ENCODE measurements around the gene SUGCT.

SUGCT gene

DNA sequence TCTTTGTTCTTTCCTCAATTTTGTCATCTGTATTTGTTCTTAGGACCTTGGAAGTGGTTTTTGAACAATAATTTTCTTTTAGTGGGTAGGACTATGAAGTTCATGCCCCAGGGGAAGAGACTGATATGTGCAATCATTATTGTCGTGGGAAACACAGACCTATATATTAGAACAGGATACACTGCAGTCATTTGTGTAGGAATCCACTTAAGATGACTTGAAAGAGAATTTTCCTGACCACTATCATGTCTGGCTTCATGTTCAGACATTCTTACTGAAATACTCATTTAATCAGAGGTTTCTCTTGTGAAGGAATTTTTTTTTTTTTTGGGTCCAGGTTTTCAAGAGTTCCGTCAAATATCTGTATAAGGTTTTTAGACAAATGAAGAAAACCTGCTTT is 163.6 kb downstream of the SUGCT start:
- no peak overlapping the region for H3K4me3 ChIP-seq (replicated peaks; ENCODE audit: insufficient read depth, low read length)
- no peak for DNase-seq (ENCODE audit: low read depth in 1 of 2, low spot score in 1 of 2)

DNA sequence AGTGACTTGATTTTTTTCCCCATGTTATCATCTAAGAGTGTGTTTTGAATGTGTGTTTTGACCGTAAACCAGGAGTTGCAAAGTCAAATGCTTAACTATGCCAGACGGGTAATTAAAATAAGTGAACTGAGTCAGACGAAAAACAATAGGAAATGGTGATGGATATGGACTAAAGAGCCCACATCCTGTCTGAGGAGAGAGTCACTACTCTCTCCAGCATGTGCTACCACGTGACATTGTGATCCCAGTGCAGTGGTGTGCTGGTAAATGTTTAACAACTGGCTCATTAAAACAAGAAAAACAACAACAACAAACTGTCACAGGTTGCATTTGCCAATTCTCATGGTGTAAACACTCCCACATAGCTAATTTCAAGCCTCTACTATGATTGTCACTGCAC is 164.3 kb downstream of the SUGCT start:
- no peaks in the 10 kb centered on the region for H3K27me3 ChIP-seq (ENCODE audit: insufficient read depth, poor library complexity, severe bottlenecking)
- TF ChIP-seq SPI1 (IDR thresholded peaks at IDR 0.05; ENCODE audit: borderline replicate concordance, low read depth) (no peak), POLR2AphosphoS5 (IDR thresholded peaks at IDR 0.05; ENCODE audit: low read depth) (no peak), GABPA (IDR thresholded peaks at IDR 0.05; ENCODE audit: low read depth) (no peak)
- TF ChIP-seq, protein P1, sequence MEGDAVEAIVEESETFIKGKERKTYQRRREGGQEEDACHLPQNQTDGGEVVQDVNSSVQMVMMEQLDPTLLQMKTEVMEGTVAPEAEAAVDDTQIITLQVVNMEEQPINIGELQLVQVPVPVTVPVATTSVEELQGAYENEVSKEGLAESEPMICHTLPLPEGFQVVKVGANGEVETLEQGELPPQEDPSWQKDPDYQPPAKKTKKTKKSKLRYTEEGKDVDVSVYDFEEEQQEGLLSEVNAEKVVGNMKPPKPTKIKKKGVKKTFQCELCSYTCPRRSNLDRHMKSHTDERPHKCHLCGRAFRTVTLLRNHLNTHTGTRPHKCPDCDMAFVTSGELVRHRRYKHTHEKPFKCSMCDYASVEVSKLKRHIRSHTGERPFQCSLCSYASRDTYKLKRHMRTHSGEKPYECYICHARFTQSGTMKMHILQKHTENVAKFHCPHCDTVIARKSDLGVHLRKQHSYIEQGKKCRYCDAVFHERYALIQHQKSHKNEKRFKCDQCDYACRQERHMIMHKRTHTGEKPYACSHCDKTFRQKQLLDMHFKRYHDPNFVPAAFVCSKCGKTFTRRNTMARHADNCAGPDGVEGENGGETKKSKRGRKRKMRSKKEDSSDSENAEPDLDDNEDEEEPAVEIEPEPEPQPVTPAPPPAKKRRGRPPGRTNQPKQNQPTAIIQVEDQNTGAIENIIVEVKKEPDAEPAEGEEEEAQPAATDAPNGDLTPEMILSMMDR (IDR thresholded peaks at IDR 0.05; ENCODE audit: insufficient read depth, low read length): no peak
- TF ChIP-seq, protein P2, sequence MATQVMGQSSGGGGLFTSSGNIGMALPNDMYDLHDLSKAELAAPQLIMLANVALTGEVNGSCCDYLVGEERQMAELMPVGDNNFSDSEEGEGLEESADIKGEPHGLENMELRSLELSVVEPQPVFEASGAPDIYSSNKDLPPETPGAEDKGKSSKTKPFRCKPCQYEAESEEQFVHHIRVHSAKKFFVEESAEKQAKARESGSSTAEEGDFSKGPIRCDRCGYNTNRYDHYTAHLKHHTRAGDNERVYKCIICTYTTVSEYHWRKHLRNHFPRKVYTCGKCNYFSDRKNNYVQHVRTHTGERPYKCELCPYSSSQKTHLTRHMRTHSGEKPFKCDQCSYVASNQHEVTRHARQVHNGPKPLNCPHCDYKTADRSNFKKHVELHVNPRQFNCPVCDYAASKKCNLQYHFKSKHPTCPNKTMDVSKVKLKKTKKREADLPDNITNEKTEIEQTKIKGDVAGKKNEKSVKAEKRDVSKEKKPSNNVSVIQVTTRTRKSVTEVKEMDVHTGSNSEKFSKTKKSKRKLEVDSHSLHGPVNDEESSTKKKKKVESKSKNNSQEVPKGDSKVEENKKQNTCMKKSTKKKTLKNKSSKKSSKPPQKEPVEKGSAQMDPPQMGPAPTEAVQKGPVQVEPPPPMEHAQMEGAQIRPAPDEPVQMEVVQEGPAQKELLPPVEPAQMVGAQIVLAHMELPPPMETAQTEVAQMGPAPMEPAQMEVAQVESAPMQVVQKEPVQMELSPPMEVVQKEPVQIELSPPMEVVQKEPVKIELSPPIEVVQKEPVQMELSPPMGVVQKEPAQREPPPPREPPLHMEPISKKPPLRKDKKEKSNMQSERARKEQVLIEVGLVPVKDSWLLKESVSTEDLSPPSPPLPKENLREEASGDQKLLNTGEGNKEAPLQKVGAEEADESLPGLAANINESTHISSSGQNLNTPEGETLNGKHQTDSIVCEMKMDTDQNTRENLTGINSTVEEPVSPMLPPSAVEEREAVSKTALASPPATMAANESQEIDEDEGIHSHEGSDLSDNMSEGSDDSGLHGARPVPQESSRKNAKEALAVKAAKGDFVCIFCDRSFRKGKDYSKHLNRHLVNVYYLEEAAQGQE (IDR thresholded peaks at IDR 0.05; ENCODE audit: insufficient replicate concordance, low read depth): no peak

More for the DNA sequence above, 163.6 kb downstream of the SUGCT start:
- H3K27ac ChIP-seq (replicated peaks): no peak overlapping the region
- H3K27me3 ChIP-seq (ENCODE audit: insufficient read depth, poor library complexity, severe bottlenecking): no peaks in the 10 kb centered on the region
- TF ChIP-seq POLR2AphosphoS5 (IDR thresholded peaks at IDR 0.05; ENCODE audit: low read depth) (no peak), SPI1 (IDR thresholded peaks at IDR 0.05; ENCODE audit: borderline replicate concordance, low read depth) (no peak), GABPA (IDR thresholded peaks at IDR 0.05; ENCODE audit: low read depth) (no peak)
- TF ChIP-seq, protein P1 (IDR thresholded peaks at IDR 0.05; ENCODE audit: insufficient read depth, low read length): no peak
- TF ChIP-seq, protein P2 (IDR thresholded peaks at IDR 0.05; ENCODE audit: insufficient replicate concordance, low read depth): no peak

DNA sequence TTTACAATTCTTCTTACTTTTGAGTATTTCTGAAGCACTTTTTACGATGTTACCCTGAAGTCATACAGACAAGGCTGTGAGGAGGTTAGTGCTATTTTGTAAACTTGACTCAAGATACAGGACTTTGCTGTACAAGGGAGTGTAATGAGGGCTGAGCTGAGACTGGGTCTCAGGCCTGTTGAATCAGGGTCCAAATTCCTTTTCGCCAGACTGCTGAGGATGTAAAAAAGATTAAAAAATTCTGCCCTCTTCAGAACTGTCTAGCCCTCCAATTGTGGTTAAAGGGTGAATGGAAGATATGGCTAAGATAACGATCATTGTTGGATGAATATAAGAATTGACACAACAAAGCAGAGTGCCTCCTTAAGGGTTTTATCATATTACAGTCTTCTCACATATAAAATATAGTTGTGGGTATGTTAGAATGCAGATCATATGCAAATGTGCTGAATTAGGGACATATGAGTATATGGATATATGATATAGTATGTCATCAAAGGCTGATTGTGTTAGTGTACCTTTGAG is 165.4 kb downstream of the SUGCT start:
- no peaks in the 10 kb centered on the region for H3K27me3 ChIP-seq (ENCODE audit: insufficient read depth, poor library complexity, severe bottlenecking)
- no peak overlapping the region for H3K27ac ChIP-seq (replicated peaks)
- H3K4me3 ChIP-seq (replicated peaks; ENCODE audit: insufficient read depth, low read length): no peak overlapping the region
- TF ChIP-seq, protein P1 (IDR thresholded peaks at IDR 0.05; ENCODE audit: insufficient read depth, low read length): no peak
- TF ChIP-seq GABPA (IDR thresholded peaks at IDR 0.05; ENCODE audit: low read depth): no peak
- TF ChIP-seq, protein P2 (IDR thresholded peaks at IDR 0.05; ENCODE audit: insufficient replicate concordance, low read depth): no peak
- TF ChIP-seq POLR2AphosphoS5 (IDR thresholded peaks at IDR 0.05; ENCODE audit: low read depth): no peak
- no peak for TF ChIP-seq SPI1 (IDR thresholded peaks at IDR 0.05; ENCODE audit: borderline replicate concordance, low read depth)
- DNase-seq (ENCODE audit: low read depth in 1 of 2, low spot score in 1 of 2): no peak

More for the DNA sequence above, 164.3 kb downstream of the SUGCT start:
- DNase-seq (ENCODE audit: low read depth in 1 of 2, low spot score in 1 of 2): no peak
- Histone ChIP-seq H3K27ac (replicated peaks) (no peak overlapping the region), H3K4me3 (replicated peaks; ENCODE audit: insufficient read depth, low read length) (no peak overlapping the region)
